Endothelial cell of umbilical vein (primary cell): ENCODE data around the gene OCA2. TPM values are rescaled to one million over a fixed set of nuclear protein-coding genes. Genes with fewer than 3 reads are reported as not detected.

ENCODE experiments used
- BruUV-seq: library from RNA; stranded (reverse); fragments of 400-500 nt; replicated peaks from 2 replicates; lab custom pipeline; 2021; lab: Mats Ljungman, UMichigan
- CTCF ChIA-PET: fragments of 300-600, 350-600 bp; sonication (Branson Sonifier 250); formaldehyde crosslinking; loops from one replicate; lab custom pipeline; 2021; ENCODE audit warnings: antibody characterized with exemption, inconsistent platforms; lab: Charles Lee
- POLR2A ChIA-PET: fragments of 300-600, 350-600 bp; sonication (Branson Sonifier 250); formaldehyde crosslinking; loops from one replicate; lab custom pipeline; 2021; ENCODE audit warnings: antibody characterized with exemption, inconsistent platforms; lab: Charles Lee
- DNase-seq: peaks from one replicate; pipeline ENCODE4 v3.0.0-alpha.2; 2011; ENCODE audit warnings: low read depth, low spot score
- FAIRE-seq: peaks from 2 replicates; lab custom pipeline; 2011; peaks lifted over from hg19 to GRCh38; lab: Jason Lieb, UNC
- H2AFZ ChIP-seq: 2 replicates; pipeline ENCODE4 v1.6.0; 2012; ENCODE audit warnings: low read depth, low read length, control low read depth, inconsistent platforms
- H3K27ac ChIP-seq: 2 replicates; pipeline ENCODE4 v1.5.1; 2011; ENCODE audit warnings: low read depth, mild to moderate bottlenecking, control low read depth, low read length, moderate library complexity; ENCODE audit not compliant: insufficient read depth
- H3K27me3 ChIP-seq, 2 experiments: 2 replicates each; pipeline versions ENCODE4 v1.6.0 to v1.6.1; 2011; ENCODE audit warnings: low read length in 2 of 2, mixed read lengths in 1 of 2; ENCODE audit not compliant: control insufficient read depth in 2 of 2, insufficient read depth in 2 of 2
- H3K36me3 ChIP-seq, 2 experiments: 2 replicates in 1 of 2; 3 replicates in 1 of 2; pipeline ENCODE4 v1.5.1; 2011; ENCODE audit warnings: low read length in 2 of 2, mild to moderate bottlenecking in 1 of 2, moderate library complexity in 1 of 2; ENCODE audit not compliant: control insufficient read depth in 2 of 2, insufficient read depth in 2 of 2; ENCODE audit errors: extremely low read depth in 1 of 2
- H3K4me1 ChIP-seq: 3 replicates; pipeline ENCODE4 v1.5.1; 2011; ENCODE audit warnings: mild to moderate bottlenecking, low read length; ENCODE audit not compliant: control insufficient read depth, insufficient read depth; ENCODE audit errors: extremely low read depth
- H3K4me2 ChIP-seq: 2 replicates; pipeline ENCODE4 v1.6.1; 2011; ENCODE audit warnings: low read length, control low read depth, mixed read lengths; ENCODE audit not compliant: insufficient read depth
- H3K4me3 ChIP-seq, 3 experiments: fragments of 200-600 bp in 1 of 3; sonication (generic), shearing (Covaris generic) in 1 of 3; replicated peaks in 1 of 3; 2 replicates each; pipeline ENCODE4 v1.5.1; 2011 to 2016; ENCODE audit warnings: control low read depth in 3 of 3, low read length in 3 of 3, mild to moderate bottlenecking in 2 of 3, inconsistent platforms in 1 of 3, low read depth in 1 of 3, moderate library complexity in 1 of 3; ENCODE audit not compliant: insufficient read depth in 1 of 3
- H3K79me2 ChIP-seq: 2 replicates; pipeline ENCODE4 v1.6.0; 2012; ENCODE audit warnings: low read length, inconsistent platforms; ENCODE audit not compliant: control insufficient read depth, insufficient read depth
- H3K9ac ChIP-seq: replicated peaks from 2 replicates; pipeline ENCODE3; 2011; ENCODE audit warnings: low read length, control low read depth; ENCODE audit not compliant: insufficient read depth; ENCODE audit errors: extremely low read depth
- H3K9me1 ChIP-seq: replicated peaks from 3 replicates; pipeline ENCODE4 v1.6.0; 2011; ENCODE audit warnings: mild to moderate bottlenecking, low read length; ENCODE audit not compliant: control insufficient read depth, insufficient read depth; ENCODE audit errors: extremely low read depth
- H3K9me3 ChIP-seq: replicated peaks from 2 replicates; pipeline ENCODE4 v1.5.1; 2012; ENCODE audit warnings: low read length, inconsistent platforms; ENCODE audit not compliant: control insufficient read depth, insufficient read depth
- H4K20me1 ChIP-seq: replicated peaks from 2 replicates; pipeline ENCODE3; 2011; ENCODE audit warnings: mild to moderate bottlenecking, low read length; ENCODE audit not compliant: control insufficient read depth, insufficient read depth; ENCODE audit errors: extremely low read depth
- EZH2 ChIP-seq: IDR thresholded peaks from 2 replicates; pipeline ENCODE4 v1.6.1; 2012; ENCODE audit warnings: borderline replicate concordance, low read depth, mild to moderate bottlenecking, moderate library complexity, low read length, inconsistent platforms; ENCODE audit not compliant: severe bottlenecking
- FOS ChIP-seq: IDR thresholded peaks from 2 replicates; pipeline ENCODE4 v1.6.1; 2011; ENCODE audit warnings: mild to moderate bottlenecking, low read length, moderate library complexity, borderline replicate concordance; ENCODE audit not compliant: insufficient read depth
- GATA2 ChIP-seq: IDR thresholded peaks from 2 replicates; pipeline ENCODE4 v1.7.0; 2011; ENCODE audit warnings: low read depth, mild to moderate bottlenecking, moderate library complexity, mixed read lengths, low read length; ENCODE audit not compliant: insufficient read length, insufficient read depth
- JUN ChIP-seq: IDR thresholded peaks from 2 replicates; pipeline ENCODE4 v1.6.1; 2011; ENCODE audit warnings: borderline replicate concordance, low read depth; ENCODE audit not compliant: insufficient read length, insufficient read depth
- MYC ChIP-seq: IDR thresholded peaks from one replicate; pipeline ENCODE4 v1.6.1; 2011; ENCODE audit warnings: mild to moderate bottlenecking, low read depth, low read length
- POLR2A ChIP-seq: IDR thresholded peaks from 2 replicates; pipeline ENCODE4 v1.6.1; 2012; ENCODE audit warnings: low read depth, mild to moderate bottlenecking, control low read depth, low read length
- POLR2AphosphoS5 ChIP-seq: IDR thresholded peaks from 2 replicates; pipeline ENCODE4 v1.6.1; 2012; ENCODE audit warnings: low read depth, mild to moderate bottlenecking, control low read depth, low read length, moderate library complexity; ENCODE audit not compliant: insufficient read depth
- dilution Hi-C: fragments of 300-500 bp; cut with MboI; formaldehyde crosslinking; loops from one replicate; pipeline ENCODE4 v1.15.0; 2019; ENCODE audit warnings: low sequenced_read_pairs; ENCODE audit not compliant: extremely low pct_ligation_motif_present
- intact Hi-C: fragments of 100-400 bp; cut with micrococcal nuclease; formaldehyde crosslinking; loops from one replicate; pipeline ENCODE4 v1.10.0; 2022
- polyA plus RNA-seq, 4 experiments: library from polyadenylated mRNA; depleted of rRNA in 3 of 4; stranded (reverse) in 3 of 4; unstranded in 1 of 4; fragments of >200 nt; gene quantifications; 2 replicates each; pipeline versions ENCODE4 v1.2.1 to v1.2.3, GENCODE V29; 2011 to 2012; ENCODE audit warnings: missing spikeins in 1 of 4
- total RNA-seq: library from RNA; stranded (reverse); gene quantifications from 2 replicates; pipeline ENCODE4 v1.2.3, GENCODE V29; 2021
- TF ChIP-seq, protein P1 (sequence below): IDR thresholded peaks from 2 replicates; pipeline ENCODE4 v1.6.1; 2011; ENCODE audit not compliant: insufficient read depth, insufficient read length
- TF ChIP-seq, protein P2 (sequence below), 2 donors: IDR thresholded peaks; 1 replicate in 1 of 2; 2 replicates in 1 of 2; pipeline ENCODE4 v1.5.1; 2011; ENCODE audit warnings: low read length in 2 of 2, mild to moderate bottlenecking in 2 of 2, moderate library complexity in 2 of 2, control low read depth in 1 of 2, inconsistent platforms in 1 of 2, low read depth in 1 of 2; ENCODE audit not compliant: insufficient read depth in 1 of 2; ENCODE audit errors: extremely low read depth in 1 of 2

The OCA2 gene
- total and polyA plus RNA-seq, 2 donors (not counting 3 experiments of a cell fraction or from before 2014, with no cell fraction given), result not detected

DNA sequence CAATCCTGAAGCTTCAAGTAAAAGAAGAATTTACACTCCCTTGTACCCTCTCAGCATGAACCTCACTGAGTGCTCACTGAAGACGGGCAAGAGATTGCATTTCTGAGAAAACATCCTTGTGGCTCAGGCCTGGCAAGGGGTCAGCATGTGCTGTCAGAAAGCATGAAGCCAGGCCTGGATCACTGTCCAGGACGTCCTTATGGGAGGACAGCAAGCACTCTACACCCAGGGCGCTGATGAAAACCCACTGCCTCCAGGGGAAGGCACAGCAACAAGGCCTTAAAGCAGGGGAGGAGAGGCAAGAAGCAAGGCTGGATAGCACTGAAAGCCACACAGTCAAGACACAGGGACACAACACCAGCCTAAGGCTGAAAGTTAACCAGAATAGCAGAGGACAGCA, 315.4 kb downstream of the OCA2 start:
- ChIA-PET CTCF (no interaction called here), POLR2A (no interaction called here)
- intact Hi-C loops, result no loop called here

More for the DNA sequence above, 315.4 kb downstream of the OCA2 start:
- no peaks in the 10 kb centered on the region for H3K9me1 ChIP-seq
- BruUV-seq, result no TSS peak
- FAIRE-seq (no peak), DNase-seq (no peak)
- peaks cover 10% of the 10 kb centered on the region for H3K9me3 ChIP-seq
- H2AFZ ChIP-seq, result no peak overlapping the region
- H3K4me2 ChIP-seq, result no peak overlapping the region
- no peak overlapping the region for H3K9ac ChIP-seq
- no peak for TF ChIP-seq POLR2AphosphoS5
- TF ChIP-seq, protein P1, sequence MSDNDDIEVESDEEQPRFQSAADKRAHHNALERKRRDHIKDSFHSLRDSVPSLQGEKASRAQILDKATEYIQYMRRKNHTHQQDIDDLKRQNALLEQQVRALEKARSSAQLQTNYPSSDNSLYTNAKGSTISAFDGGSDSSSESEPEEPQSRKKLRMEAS, result no peak
- TF ChIP-seq GATA2, result no peak
- TF ChIP-seq, protein P2, sequence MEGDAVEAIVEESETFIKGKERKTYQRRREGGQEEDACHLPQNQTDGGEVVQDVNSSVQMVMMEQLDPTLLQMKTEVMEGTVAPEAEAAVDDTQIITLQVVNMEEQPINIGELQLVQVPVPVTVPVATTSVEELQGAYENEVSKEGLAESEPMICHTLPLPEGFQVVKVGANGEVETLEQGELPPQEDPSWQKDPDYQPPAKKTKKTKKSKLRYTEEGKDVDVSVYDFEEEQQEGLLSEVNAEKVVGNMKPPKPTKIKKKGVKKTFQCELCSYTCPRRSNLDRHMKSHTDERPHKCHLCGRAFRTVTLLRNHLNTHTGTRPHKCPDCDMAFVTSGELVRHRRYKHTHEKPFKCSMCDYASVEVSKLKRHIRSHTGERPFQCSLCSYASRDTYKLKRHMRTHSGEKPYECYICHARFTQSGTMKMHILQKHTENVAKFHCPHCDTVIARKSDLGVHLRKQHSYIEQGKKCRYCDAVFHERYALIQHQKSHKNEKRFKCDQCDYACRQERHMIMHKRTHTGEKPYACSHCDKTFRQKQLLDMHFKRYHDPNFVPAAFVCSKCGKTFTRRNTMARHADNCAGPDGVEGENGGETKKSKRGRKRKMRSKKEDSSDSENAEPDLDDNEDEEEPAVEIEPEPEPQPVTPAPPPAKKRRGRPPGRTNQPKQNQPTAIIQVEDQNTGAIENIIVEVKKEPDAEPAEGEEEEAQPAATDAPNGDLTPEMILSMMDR (IDR thresholded peaks at IDR 0.05; ENCODE audit: extremely low read depth in 1 of 2, insufficient read depth in 1 of 2, low read depth in 1 of 2, low read length in 2 of 2), result no peak
- no peak for TF ChIP-seq JUN
- no peak for TF ChIP-seq EZH2
- TF ChIP-seq MYC, result no peak
- no peak for TF ChIP-seq POLR2A
- no peak for TF ChIP-seq FOS
- no peaks in the 10 kb centered on the region for H3K79me2 ChIP-seq
- dilution Hi-C loops, result no loop called here
- H3K27me3 ChIP-seq, result no peaks in the 10 kb centered on the region
- no peaks in the 10 kb centered on the region for H4K20me1 ChIP-seq
- H3K4me3 ChIP-seq, result no peak overlapping the region
- no peaks in the 10 kb centered on the region for H3K4me1 ChIP-seq
- H3K27ac ChIP-seq, result no peak overlapping the region
- H3K36me3 ChIP-seq, result no peaks in the 10 kb centered on the region
